IMR-90 (cell line): ENCODE results near the gene ACSL1. TPM values are rescaled to one million over a fixed set of nuclear protein-coding genes. Genes with fewer than 3 reads are reported as not detected.
"Not testable (repeated sequence)": the region's sequence is repeated elsewhere in the genome, so short reads cannot be mapped to it uniquely, and the experiment has no call there.

ENCODE experiments used
- ATAC-seq: fragments of 200-7000 bp; cut with Tn5 transposase; 2 replicates; pipeline ENCODE4 v1.9.1; 2020; ENCODE audit warnings: low read depth, mild to moderate bottlenecking, moderate library complexity
- BruUV-seq: library from RNA; stranded (reverse); fragments of 400-500 nt; replicated peaks from 2 replicates; lab custom pipeline; 2021; lab: Mats Ljungman, UMichigan
- CTCF ChIA-PET: fragments of 300-600 bp; formaldehyde crosslinking; extraction: SDS; loops from one replicate; lab custom pipeline; 2021; ENCODE audit warnings: antibody characterized with exemption; lab: Yijun Ruan, JAX
- POLR2A ChIA-PET: fragments of 300-600 bp; sonication (Branson Sonifier 250); formaldehyde crosslinking; loops from one replicate; lab custom pipeline; 2022; ENCODE audit warnings: antibody characterized with exemption; ENCODE audit not compliant: unreplicated experiment; lab: Charles Lee
- DNase-seq: peaks from one replicate; pipeline ENCODE4 v3.0.0; 2013
- H2AFZ ChIP-seq: replicated peaks from 2 replicates; pipeline ENCODE3; 2013; ENCODE audit warnings: low read length, mild to moderate bottlenecking; ENCODE audit not compliant: poor library complexity
- H2AK5ac ChIP-seq: 2 replicates; pipeline ENCODE4 v1.6.1; 2013; ENCODE audit warnings: low read depth, low read length, inconsistent platforms
- H2AK9ac ChIP-seq: replicated peaks from 2 replicates; pipeline ENCODE3; 2013; ENCODE audit warnings: mild to moderate bottlenecking, low read depth, low read length, moderate library complexity; ENCODE audit not compliant: poor library complexity
- H2BK120ac ChIP-seq: 2 replicates; pipeline ENCODE4 v1.6.1; 2013; ENCODE audit warnings: low read depth, low read length, inconsistent platforms
- H2BK15ac ChIP-seq: 3 replicates; pipeline ENCODE4 v1.6.1; 2013; ENCODE audit warnings: low read depth, low read length, inconsistent platforms
- H2BK20ac ChIP-seq: 2 replicates; pipeline ENCODE4 v1.6.1; 2013; ENCODE audit warnings: low read depth, mild to moderate bottlenecking, inconsistent platforms, low read length, moderate library complexity
- H2BK5ac ChIP-seq: 2 replicates; pipeline ENCODE4 v1.6.1; 2013; ENCODE audit warnings: mild to moderate bottlenecking, low read depth, low read length, inconsistent platforms; ENCODE audit not compliant: poor library complexity, severe bottlenecking
- H3K14ac ChIP-seq: replicated peaks from 2 replicates; pipeline ENCODE4 v1.6.1; 2013; ENCODE audit warnings: low read depth, low read length, inconsistent platforms
- H3K18ac ChIP-seq: 2 replicates; pipeline ENCODE4 v1.6.1; 2013; ENCODE audit warnings: low read depth, low read length, control low read depth
- H3K23ac ChIP-seq: 2 replicates; pipeline ENCODE4 v1.6.1; 2013; ENCODE audit warnings: low read depth, low read length, inconsistent platforms
- H3K27ac ChIP-seq: 2 replicates; pipeline ENCODE4 v1.5.1; 2013; ENCODE audit warnings: mild to moderate bottlenecking, control low read depth, low read length; ENCODE audit not compliant: insufficient read depth
- H3K27me3 ChIP-seq: 2 replicates; pipeline ENCODE4 v1.6.1; 2013; ENCODE audit warnings: low read length; ENCODE audit not compliant: control insufficient read depth, insufficient read depth
- H3K36me3 ChIP-seq: 2 replicates; pipeline ENCODE4 v1.6.1; 2013; ENCODE audit warnings: low read length, mixed read lengths; ENCODE audit not compliant: control insufficient read depth, insufficient read depth
- H3K4ac ChIP-seq: 2 replicates; pipeline ENCODE4 v1.6.1; 2013; ENCODE audit warnings: low read depth, low read length, inconsistent platforms
- H3K4me1 ChIP-seq: 2 replicates; pipeline ENCODE4 v1.6.1; 2013; ENCODE audit warnings: low read length, mixed read lengths; ENCODE audit not compliant: control insufficient read depth, insufficient read depth
- H3K4me2 ChIP-seq: 2 replicates; pipeline ENCODE4 v1.6.1; 2013; ENCODE audit warnings: low read depth, mild to moderate bottlenecking, control low read depth, low read length, moderate library complexity
- H3K4me3 ChIP-seq: 2 replicates; pipeline ENCODE4 v1.5.1; 2013; ENCODE audit warnings: low read depth, mild to moderate bottlenecking, control low read depth, low read length, moderate library complexity; ENCODE audit not compliant: insufficient read depth
- H3K56ac ChIP-seq: 2 replicates; pipeline ENCODE4 v1.6.1; 2013; ENCODE audit warnings: low read length, inconsistent platforms; ENCODE audit not compliant: insufficient read depth; ENCODE audit errors: extremely low read depth
- H3K79me1 ChIP-seq, 2 experiments: 2 replicates each; pipeline ENCODE4 v1.6.1; 2013; ENCODE audit warnings: low read length in 2 of 2, inconsistent platforms in 1 of 2, low read depth in 1 of 2
- H3K9ac ChIP-seq: 2 replicates; pipeline ENCODE4 v1.6.1; 2013; ENCODE audit warnings: low read depth, low read length, control low read depth
- H3K9me1 ChIP-seq: 2 replicates; pipeline ENCODE4 v1.6.1; 2013; ENCODE audit warnings: low read length, inconsistent platforms; ENCODE audit not compliant: insufficient read depth
- H3K9me3 ChIP-seq: 2 replicates; pipeline ENCODE4 v1.6.1; 2013; ENCODE audit warnings: low read length; ENCODE audit not compliant: control insufficient read depth, insufficient read depth
- H4K20me1 ChIP-seq: 2 replicates; pipeline ENCODE4 v1.6.1; 2013; ENCODE audit warnings: low read length, inconsistent platforms; ENCODE audit not compliant: insufficient read depth
- H4K5ac ChIP-seq: 2 replicates; pipeline ENCODE4 v1.6.1; 2013; ENCODE audit warnings: mild to moderate bottlenecking, low read depth, low read length, control low read depth
- H4K8ac ChIP-seq, 2 experiments: 2 replicates each; pipeline ENCODE4 v1.6.1; 2013; ENCODE audit warnings: low read depth in 2 of 2, low read length in 2 of 2, control low read depth in 1 of 2, inconsistent platforms in 1 of 2
- H4K91ac ChIP-seq: 2 replicates; pipeline ENCODE4 v1.6.1; 2013; ENCODE audit warnings: low read depth, low read length, inconsistent platforms; ENCODE audit not compliant: insufficient read depth
- WGBS, 2 experiments: methylation state at CpG; one replicate each; pipeline versions ENCODE4 v1.1.5 to v1.1.7; 2013; ENCODE audit warnings: missing lambda C conversion rate in 2 of 2; ENCODE audit not compliant: insufficient read length in 1 of 2; ENCODE audit errors: extremely low coverage in 2 of 2; 5-methylcytosine and 5-hydroxymethylcytosine counted together
- dilution Hi-C: fragments of 300-500 bp; cut with HindIII; formaldehyde crosslinking; loops from one replicate; pipeline ENCODE4 v1.14.3; 2018; ENCODE audit warnings: low sequenced_read_pairs; ENCODE audit not compliant: unreplicated experiment
- in situ Hi-C: fragments of 300-500 bp; cut with MboI; formaldehyde crosslinking; loops from 3 replicates; pipeline ENCODE4 v1.14.3; 2019; ENCODE audit warnings: low sequenced_read_pairs, inconsistent platforms, mixed read lengths
- intact Hi-C: fragments of 100-400 bp; cut with micrococcal nuclease; formaldehyde crosslinking; loops from 2 replicates; pipeline ENCODE4 v1.10.0; 2022
- polyA plus RNA-seq, 3 experiments: library from polyadenylated mRNA; depleted of rRNA; stranded (reverse); fragments of >200 nt; gene quantifications; 2 replicates each; pipeline ENCODE4 v1.2.3, GENCODE V29; 2012; ENCODE audit warnings: low replicate concordance in 1 of 3
- total RNA-seq: library from RNA; depleted of rRNA; stranded (reverse); fragments of >200 nt; gene quantifications from 2 replicates; pipeline ENCODE4 v1.2.3, GENCODE V29; 2012

The ACSL1 gene
- total and polyA plus RNA-seq, 2 of the 4 experiments (the other 2 are of a cell fraction), result 14.4 to 26.0 TPM

DNA sequence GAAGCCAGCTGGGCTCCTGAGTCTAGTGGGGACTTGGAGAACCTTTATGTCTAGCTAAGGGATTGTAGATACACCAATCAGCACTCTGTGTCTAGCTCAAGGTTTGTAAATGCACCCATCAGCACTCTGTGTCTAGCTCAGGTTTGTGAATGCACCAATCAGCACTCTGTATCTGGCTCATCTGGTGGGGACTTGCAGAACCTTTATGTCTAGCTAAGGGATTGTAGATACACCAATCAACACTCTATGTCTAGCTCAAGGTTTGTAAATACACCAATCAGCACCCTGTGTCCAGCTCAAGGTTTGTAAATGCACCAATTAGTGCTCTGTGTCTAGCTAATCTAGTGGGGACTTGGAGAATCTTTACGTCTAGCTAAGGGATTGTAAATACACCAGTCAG is 84.1 kb downstream of the ACSL1 start:
- H3K4ac ChIP-seq, H3K9me3 ChIP-seq, H3K79me1 ChIP-seq, intact Hi-C loops, H2BK20ac ChIP-seq, H2BK15ac ChIP-seq, dilution Hi-C loops, H3K4me2 ChIP-seq, H2AK9ac ChIP-seq, H3K18ac ChIP-seq, H2BK120ac ChIP-seq, H3K23ac ChIP-seq, H4K20me1 ChIP-seq, H2AFZ ChIP-seq, H4K5ac ChIP-seq, H3K9ac ChIP-seq, H3K9me1 ChIP-seq, H2BK5ac ChIP-seq, H3K4me1 ChIP-seq, H3K27ac ChIP-seq, POLR2A ChIA-PET, H4K8ac ChIP-seq, H3K36me3 ChIP-seq, H3K56ac ChIP-seq, CTCF ChIA-PET, H2AK5ac ChIP-seq, H3K14ac ChIP-seq, H3K4me3 ChIP-seq, DNase-seq, H4K91ac ChIP-seq, ATAC-seq, H3K27me3 ChIP-seq, BruUV-seq: not testable (repeated sequence)
- no CpG with 5 or more reads among the region's 1 CpG for WGBS, 2 experiments
- in situ Hi-C loops, result loop anchor here (10.0 kb wide), 1 partner anchor 263 kb away; no protein-coding TSS in a partner anchor
